HG03095 (cell line): Measurements from ENCODE around the gene MATN1.

ENCODE experiments used
- ATAC-seq: cut with Tn5 transposase; IDR thresholded peaks from one replicate; pipeline ENCODE4 v1.9.1; 2021; ENCODE audit warnings: moderate library complexity; ENCODE audit not compliant: unreplicated experiment

MATN1 gene

GRCh38 chr1:30719406-30720270, 3.7 kb downstream of the MATN1 start:
- no peak for ATAC-seq

GRCh38 chr1:30718636-30719405, 4.6 kb downstream of the MATN1 start:
- peak; percentile 55 for ATAC-seq

DNA sequence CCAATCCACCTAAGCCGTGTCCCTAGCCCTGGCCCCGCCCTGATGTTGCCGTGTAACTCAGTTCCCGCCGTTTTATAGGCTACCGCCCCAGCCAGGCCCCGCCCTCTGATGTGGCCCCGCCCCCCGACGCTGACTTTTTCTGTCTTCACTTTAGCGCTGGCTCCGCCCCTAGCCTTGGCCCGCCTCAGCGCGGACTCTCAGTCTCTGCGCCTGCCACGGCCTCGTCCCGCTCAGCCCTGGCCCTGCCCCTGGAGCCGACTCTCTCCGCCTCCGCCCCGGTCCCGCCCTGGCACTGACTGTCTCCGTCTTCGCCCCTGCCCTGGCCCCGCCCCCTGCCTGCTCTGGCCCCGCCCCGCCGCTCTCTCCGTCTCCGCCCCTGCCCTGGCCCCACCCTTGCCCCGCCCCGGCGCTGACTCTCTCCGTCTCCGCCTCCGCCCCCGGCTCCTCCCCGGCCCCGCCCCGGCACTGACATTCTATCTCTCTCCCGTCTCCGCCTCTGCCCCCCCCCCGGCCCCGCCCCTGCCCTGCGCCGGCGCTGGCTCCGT, 5.2 kb downstream of the MATN1 start:
- peak; percentile 79 for ATAC-seq

- no peak for ATAC-seq
These were observed 6.7 kb downstream of the MATN1 start for GRCh38 chr1:30716646-30717045.

DNA sequence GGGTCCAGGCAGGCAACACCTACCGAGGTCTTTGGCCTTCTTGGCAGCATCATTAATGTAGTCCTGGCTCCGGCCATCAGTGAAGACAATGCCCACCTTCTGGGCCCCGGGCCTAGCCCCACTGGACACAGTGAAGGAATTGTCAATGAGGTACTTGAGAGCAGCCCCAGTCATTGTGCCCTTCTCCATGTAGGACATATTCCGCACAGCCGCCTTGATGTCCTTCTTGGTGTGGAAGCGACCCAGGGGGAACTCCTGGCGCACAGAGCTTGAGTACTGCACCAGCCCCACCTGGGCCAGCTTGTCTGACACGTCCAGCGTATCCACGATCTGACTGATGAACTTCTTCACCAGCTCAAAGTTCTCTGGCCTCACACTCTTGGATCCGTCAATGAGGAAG, 7.5 kb downstream of the MATN1 start:
- ATAC-seq = no peak

- ATAC-seq = no peak
These were observed 8.2 kb downstream of the MATN1 start for GRCh38 chr1:30715216-30715615.

DNA sequence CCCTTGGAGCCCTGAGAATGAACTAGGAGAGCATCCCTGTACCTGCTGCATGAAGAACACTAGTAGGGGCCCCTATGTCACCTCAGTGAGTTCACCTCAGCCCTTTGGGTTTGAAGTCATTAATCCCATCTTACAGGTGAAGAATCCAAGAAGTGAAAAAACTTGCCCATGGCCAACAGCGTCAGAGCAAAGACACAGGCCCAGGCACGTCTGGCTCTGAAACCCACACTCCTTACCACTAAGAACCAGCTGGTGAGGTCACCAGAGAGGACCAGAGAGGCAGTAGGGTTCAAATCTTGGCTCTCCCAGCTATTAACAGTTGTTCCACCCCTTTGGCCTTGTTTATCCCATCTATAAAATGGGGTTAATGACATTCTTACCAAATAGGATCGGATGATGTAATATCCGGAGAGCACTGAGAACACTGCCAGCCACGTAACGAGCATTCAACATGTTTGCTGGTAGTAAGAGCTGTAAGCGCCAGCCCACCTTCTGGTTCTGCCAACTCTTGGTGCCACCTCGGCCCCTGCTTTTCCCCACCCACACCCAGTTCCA, 8.8 kb downstream of the MATN1 start:
- ATAC-seq = no peak

DNA sequence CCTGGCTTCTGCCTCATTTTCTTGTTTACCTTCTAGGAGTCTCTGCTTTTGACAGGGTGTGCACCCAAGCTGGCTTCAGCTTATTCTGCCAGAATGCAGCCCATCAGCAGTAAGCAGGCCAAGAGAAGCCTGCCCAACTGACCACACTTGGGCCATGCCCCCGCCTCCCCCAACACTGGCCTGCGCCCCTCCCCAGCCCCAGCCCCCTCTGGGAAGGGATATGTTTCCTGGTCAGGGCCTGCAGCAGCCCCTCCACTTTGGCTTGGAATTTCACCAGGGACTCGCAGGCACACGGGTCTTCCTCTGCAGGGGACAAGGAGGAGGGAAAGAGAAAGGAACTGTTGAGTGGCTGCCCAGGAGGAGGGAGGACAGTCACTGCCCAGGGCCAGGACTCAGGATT, 9.4 kb downstream of the MATN1 start:
- no peak for ATAC-seq

DNA sequence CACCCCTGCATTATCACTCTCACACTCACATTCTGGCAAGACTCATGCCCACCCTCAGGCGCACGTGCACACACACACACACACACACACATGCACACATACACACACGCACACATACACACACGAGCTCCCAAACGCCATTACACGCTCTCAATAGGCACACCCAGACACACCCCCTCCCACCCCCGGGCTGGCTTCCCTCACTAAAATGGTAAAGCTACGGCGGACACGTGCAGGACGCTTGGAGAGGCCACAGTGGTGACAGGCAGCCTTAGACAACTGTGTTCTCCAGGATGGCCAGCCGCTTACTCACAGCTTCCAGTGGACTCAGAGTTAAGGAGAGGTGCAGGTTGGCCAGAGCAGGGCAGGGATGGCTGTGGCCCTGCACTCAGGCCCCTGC, 10.1 kb downstream of the MATN1 start:
- ATAC-seq = no peak

GRCh38 chr1:30712583-30712982, 10.8 kb downstream of the MATN1 start:
- ATAC-seq = no peak

DNA sequence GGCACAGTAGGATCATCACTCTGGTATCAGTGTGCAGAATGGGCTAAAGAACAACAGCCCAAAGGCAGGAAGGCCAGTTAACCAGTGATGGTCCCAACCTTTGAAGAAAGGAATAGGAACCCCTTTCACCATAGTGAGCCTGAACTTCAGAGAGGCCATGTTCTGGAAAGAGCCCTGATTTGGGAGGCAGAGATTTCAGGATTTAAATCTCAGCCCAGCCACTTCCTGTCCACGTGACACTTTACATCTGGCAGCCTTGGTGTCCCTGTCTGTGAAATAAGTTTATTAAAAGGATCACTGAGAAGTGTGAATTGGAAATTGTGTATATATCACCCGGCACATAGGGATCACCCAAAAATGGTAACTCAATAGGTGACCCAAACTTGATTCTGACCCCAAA, 13.0 kb downstream of the MATN1 start:
- no peak for ATAC-seq

GRCh38 chr1:30708361-30708728, 15.0 kb downstream of the MATN1 start:
- ATAC-seq = no peak

DNA sequence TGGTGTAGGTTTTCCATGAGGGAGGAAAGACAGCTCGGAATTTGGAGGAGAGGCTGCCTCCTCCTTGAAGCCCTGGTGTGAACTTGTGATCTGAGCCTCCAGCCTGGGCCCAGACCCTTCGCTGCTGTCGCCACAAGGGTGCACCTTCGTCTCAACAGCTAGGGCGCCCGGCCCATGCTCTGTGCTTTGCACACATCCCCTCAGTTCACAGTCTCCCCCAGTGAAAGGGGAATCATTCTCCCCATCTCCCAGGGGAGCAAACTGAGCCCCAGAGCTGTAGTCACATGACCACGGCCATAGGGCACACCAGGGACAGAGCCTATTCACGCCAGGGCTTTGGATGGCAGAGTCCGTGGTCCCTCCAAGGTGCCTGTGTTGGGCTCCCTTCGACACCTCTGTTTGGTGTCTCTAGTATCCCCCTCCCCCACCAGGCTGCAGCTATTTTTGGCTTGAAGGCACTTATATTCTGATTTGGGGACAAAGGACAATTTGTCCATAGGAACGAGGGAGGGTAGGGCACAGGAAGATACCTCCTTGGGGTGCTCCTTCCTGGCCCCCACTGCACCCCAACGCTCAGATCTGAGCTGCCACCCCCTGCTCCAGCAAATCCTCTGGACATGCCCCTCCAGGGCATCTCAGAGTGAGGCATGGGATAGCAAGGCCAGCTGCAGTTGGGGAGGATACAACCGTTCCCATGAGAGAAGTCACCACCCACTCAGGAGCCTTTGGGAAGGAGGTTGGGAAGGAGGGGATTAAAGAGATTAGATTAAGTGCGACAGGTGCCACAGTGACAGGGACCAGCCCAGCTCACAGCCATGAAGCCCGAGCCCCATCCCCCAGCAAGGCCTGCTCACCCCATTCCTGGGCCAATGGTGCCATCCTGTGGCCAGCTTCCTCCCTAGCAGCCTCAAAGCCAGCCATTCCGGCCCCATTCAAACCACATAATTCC, 15.7 kb downstream of the MATN1 start:
- no peak for ATAC-seq

- ATAC-seq = no peak
These were observed 16.9 kb downstream of the MATN1 start for GRCh38 chr1:30706528-30706927.

DNA sequence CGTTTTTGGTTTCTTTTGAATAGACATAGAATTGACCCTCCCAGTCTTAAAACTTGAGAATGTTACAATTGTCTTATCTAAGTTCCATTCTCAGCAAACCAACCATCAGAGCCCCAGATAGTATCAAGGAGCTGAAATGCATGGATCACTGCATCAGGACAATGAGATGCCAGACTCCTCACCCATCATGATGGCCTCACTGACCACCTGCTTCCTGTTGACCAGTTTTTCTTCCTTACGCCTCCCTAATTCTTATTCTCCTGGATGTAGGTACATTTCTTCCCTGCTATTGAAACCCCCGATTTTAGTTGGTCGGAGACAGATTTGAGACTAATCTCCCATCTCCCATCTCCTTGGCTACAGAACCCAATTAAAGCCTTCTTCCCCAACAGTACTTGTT, 17.7 kb downstream of the MATN1 start:
- ATAC-seq = no peak

DNA sequence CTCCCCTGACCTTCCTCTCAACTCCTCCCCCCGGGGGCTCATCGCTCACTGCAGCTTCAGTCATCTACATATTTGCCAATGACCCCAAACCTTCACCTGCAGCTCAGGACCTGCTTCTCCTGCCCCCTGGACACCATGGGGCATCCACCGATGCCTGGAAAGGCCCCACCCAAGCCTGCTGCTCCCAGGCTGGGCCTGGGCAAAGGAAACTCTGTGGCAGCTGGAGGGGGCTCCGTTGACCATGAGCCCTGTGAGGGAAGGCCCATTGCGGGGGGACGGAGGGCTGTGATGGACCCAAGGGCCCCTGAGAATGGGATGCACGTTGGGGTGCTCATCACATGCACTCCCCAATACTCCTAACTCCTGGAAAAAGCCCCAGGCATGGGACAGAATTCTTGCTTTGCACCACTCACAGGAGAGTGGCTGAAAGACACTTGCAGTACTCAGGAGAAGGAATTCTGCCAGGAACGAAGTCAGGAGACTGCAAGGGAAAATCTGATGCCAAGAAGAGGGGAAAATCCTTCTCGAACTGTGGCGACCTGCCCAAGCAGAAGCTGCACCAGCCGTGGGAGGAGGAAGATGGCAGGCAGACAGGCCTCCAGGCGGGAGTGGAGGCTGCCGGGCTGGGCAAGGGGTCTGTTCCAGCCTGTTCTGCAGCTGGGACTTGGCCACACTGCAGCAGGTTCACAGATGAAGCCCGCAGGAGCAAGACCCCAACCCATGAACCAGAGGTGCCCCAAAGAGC, 18.4 kb downstream of the MATN1 start:
- ATAC-seq = no peak

GRCh38 chr1:30704271-30704670, 19.1 kb downstream of the MATN1 start:
- no peak for ATAC-seq

DNA sequence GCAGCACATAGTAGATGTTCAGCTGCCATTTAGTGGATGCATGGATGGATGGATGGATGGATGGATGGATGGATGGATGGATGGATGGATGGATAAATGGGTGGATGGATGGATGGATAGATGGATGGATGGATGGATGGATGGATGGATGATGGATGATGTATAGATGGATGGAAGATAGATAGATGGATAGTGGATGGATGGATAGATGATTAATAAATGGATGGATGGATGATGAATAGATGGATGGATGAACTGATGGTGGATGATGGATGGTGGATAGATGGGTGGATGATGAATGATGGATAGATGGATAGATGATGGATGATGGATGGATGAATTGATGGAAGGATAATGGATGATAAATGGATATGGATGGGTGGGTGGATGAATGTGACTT, 20.6 kb downstream of the MATN1 start:
- ATAC-seq = no peak

DNA sequence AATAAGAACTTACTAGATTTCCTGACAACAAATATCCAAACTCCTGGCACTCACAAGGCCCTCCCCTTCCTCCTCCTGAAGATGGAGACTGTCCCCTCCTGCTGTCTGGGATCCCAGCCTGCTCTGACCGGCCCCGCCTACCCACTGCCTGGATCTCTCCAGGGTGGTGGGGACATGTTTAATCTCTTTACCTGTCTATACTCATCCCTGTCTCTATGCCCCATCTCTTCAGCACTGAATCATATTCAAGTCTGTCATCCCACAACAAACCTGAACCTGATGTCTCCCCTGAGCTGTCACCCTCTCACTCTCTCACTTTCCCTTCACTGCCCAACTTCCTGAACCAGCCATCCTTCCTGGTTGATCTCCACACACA, 22.1 kb downstream of the MATN1 start:
- ATAC-seq = no peak
